ENCODE measurements around the gene RAB36.

RAB36 gene

DNA sequence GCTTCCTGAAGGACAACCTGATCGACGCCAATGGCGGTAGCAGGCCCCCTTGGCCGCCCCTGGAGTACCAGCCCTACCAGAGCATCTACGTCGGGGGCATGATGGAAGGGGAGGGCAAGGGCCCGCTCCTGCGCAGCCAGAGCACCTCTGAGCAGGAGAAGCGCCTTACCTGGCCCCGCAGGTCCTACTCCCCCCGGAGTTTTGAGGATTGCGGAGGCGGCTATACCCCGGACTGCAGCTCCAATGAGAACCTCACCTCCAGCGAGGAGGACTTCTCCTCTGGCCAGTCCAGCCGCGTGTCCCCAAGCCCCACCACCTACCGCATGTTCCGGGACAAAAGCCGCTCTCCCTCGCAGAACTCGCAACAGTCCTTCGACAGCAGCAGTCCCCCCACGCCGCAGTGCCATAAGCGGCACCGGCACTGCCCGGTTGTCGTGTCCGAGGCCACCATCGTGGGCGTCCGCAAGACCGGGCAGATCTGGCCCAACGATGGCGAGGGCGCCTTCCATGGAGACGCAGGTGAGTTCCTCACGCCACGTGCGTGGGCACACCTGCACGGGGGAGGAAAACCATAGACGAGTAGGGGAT is 36.5 kb downstream of the RAB36 start:
- no peak for DNase-seq

DNA sequence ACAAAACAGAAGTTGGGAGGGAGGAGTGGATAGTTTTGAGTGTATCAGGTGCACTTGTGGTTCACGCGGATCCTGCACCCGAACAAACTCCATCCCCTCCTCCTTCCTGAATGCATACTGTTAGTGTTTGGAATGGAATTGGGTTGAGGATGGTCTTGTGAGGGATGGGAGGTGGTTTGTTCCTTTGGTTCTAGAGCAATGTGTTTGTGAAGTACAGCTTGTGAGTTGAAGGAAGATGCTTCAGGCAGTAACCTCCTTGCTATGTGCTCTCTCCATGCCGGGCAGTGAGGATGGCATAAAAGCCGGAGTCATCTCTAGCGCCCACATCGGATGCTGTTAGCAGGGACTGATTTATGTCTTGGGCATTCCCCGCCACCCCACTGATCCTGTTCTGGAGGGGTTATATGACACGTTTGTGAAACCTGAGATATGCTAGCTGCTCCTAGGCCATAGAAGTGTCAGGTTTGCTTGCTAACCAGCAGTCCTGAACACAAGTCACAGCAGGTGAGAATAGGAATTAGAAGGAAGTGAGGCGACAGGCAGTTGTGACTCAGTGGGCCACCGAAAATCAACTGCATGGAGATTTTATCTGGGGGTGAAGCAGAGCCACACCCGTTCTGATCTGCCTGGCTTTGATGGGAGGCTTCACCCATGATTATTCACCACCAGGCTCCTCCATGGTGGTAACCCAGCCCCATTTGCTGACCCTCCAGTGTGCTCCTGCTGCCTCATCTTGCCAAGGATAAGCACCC is 37.2 kb downstream of the RAB36 start:
- ChIA-PET POLR2A (interaction anchor here (0.5 to 4.6 kb wide), 6 partner anchors 9 to 60 kb away, joined by 3 to 30 read pairs (median 5); no protein-coding TSS in a partner anchor), CTCF (interaction anchor here (0.9 to 3.7 kb wide), 13 partner anchors 13 to 93 kb away, joined by 3 to 18 read pairs (median 5); no protein-coding TSS in a partner anchor)
- no peaks in the 10 kb centered on the region for H3K27me3 ChIP-seq (replicated peaks in 2 of 5; ENCODE audit: control insufficient read depth in 4 of 5, insufficient read depth in 5 of 5, low read length in 4 of 5)
- peak overlapping the region; percentile 75 to 100 (median 92) for H3K4me3 ChIP-seq (ENCODE audit: control insufficient read depth in 1 of 7, extremely low read depth in 1 of 7, insufficient read depth in 4 of 7, low read depth in 2 of 7, low read length in 6 of 7)
- WGBS (ENCODE audit: insufficient coverage), result 0% methylated on average over 11 of the region's 12 CpGs
- peaks cover 0 to 40% (median 11%) of the 10 kb centered on the region in 4 experiments for H3K36me3 ChIP-seq (ENCODE audit: control insufficient read depth in 4 of 4, insufficient read depth in 4 of 4, low read length in 3 of 4)
- H3K27ac ChIP-seq (ENCODE audit: insufficient read depth in 1 of 2, low read depth in 1 of 2, low read length in 2 of 2, poor library complexity in 1 of 2, severe bottlenecking in 2 of 2), result peak overlapping the region; percentile 69 to 88
- peak; percentile 76 to 95 (median 95) for DNase-seq
- peaks cover 22 to 82% (median 72%) of the 10 kb centered on the region in 4 experiments for H3K4me1 ChIP-seq (ENCODE audit: control extremely low read depth in 1 of 4, control insufficient read depth in 4 of 4, insufficient read depth in 4 of 4, low read length in 3 of 4)
- H3K9me3 ChIP-seq (ENCODE audit: control extremely low read depth in 1 of 5, control insufficient read depth in 4 of 5, insufficient read depth in 2 of 5, low read depth in 1 of 5, low read length in 4 of 5), result no peaks in the 10 kb centered on the region

More for the DNA sequence above, 36.5 kb downstream of the RAB36 start:
- Histone ChIP-seq H3K4me3 (ENCODE audit: control insufficient read depth in 1 of 7, extremely low read depth in 1 of 7, insufficient read depth in 4 of 7, low read depth in 2 of 7, low read length in 6 of 7) (peak overlapping the region; percentile 75 to 100 (median 92)), H3K4me1 (ENCODE audit: control extremely low read depth in 1 of 4, control insufficient read depth in 4 of 4, insufficient read depth in 4 of 4, low read length in 3 of 4) (peaks cover 22 to 82% (median 68%) of the 10 kb centered on the region in 4 experiments), H3K27me3 (replicated peaks in 2 of 5; ENCODE audit: control insufficient read depth in 4 of 5, insufficient read depth in 5 of 5, low read length in 4 of 5) (no peaks in the 10 kb centered on the region), H3K27ac (ENCODE audit: insufficient read depth in 1 of 2, low read depth in 1 of 2, low read length in 2 of 2, poor library complexity in 1 of 2, severe bottlenecking in 2 of 2) (peak overlapping the region; percentile 69 to 88), H3K36me3 (ENCODE audit: control insufficient read depth in 4 of 4, insufficient read depth in 4 of 4, low read length in 3 of 4) (peaks cover 0 to 39% (median 11%) of the 10 kb centered on the region in 4 experiments), H3K9me3 (ENCODE audit: control extremely low read depth in 1 of 5, control insufficient read depth in 4 of 5, insufficient read depth in 2 of 5, low read depth in 1 of 5, low read length in 4 of 5) (peaks cover 0 to 5% (median 0%) of the 10 kb centered on the region in 5 experiments)
- POLR2A ChIA-PET, result interaction anchor here (1.2 to 4.6 kb wide), 4 partner anchors 8 to 61 kb away, joined by 4 to 30 read pairs (median 11); no protein-coding TSS in a partner anchor
- CTCF ChIA-PET, result interaction anchor here (1.0 to 3.7 kb wide), 8 partner anchors 31 to 100 kb away, joined by 3 to 18 read pairs (median 4); no protein-coding TSS in a partner anchor
- under 1% methylated on average over 35 of the region's 43 CpGs for whole genome bisulfite sequencing (ENCODE audit: insufficient coverage)

DNA sequence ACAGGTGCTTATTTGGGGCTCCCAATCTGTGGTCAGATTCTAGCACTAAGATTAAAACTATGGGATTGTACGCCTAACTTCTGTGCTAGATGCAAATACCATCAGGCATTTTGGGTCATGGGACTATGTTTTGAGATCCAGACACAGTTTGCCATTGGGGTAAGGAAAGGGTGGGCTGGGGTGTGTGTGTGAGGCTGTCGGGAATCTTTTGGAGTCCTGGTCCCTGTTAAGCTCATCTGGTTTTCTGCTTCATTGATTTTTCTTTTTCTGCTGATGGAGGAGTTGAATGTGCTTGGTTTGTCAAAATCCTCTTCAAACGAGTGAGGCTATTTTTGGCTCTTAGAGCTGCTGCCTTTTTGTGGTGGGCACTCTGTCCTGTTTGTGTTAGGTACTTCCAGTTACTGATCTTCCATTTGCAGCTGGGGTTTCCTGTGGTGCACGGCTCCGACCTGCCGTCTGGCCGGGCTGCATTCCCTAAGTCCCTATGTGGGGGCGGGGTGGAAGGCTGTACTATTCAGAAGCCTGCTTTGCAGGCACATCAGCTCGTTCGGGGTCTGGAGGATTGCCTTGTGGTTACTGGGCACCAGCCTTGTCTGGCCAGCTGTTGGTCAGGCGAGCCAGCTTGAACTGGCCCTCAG is 37.9 kb downstream of the RAB36 start:
- Histone ChIP-seq H3K4me1 (ENCODE audit: control extremely low read depth in 1 of 4, control insufficient read depth in 4 of 4, insufficient read depth in 4 of 4, low read length in 3 of 4) (peaks cover 22 to 87% (median 76%) of the 10 kb centered on the region in 4 experiments), H3K4me3 (ENCODE audit: control insufficient read depth in 1 of 7, extremely low read depth in 1 of 7, insufficient read depth in 4 of 7, low read depth in 2 of 7, low read length in 6 of 7) (peak overlapping the region; percentile 75 to 100 (median 92)), H3K9me3 (ENCODE audit: control extremely low read depth in 1 of 5, control insufficient read depth in 4 of 5, insufficient read depth in 2 of 5, low read depth in 1 of 5, low read length in 4 of 5) (no peaks in the 10 kb centered on the region), H3K27me3 (replicated peaks in 2 of 5; ENCODE audit: control insufficient read depth in 4 of 5, insufficient read depth in 5 of 5, low read length in 4 of 5) (no peaks in the 10 kb centered on the region), H3K36me3 (ENCODE audit: control insufficient read depth in 4 of 4, insufficient read depth in 4 of 4, low read length in 3 of 4) (peaks cover 2 to 46% (median 14%) of the 10 kb centered on the region in 4 experiments), H3K27ac (ENCODE audit: insufficient read depth in 1 of 2, low read depth in 1 of 2, low read length in 2 of 2, poor library complexity in 1 of 2, severe bottlenecking in 2 of 2) (peak overlapping the region; percentile 69 to 88)
- ChIA-PET CTCF (interaction anchor here (0.9 to 3.7 kb wide), 16 partner anchors 12 to 92 kb away, joined by 3 to 18 read pairs (median 4); no protein-coding TSS in a partner anchor), POLR2A (interaction anchor here (0.5 to 4.6 kb wide), 9 partner anchors 9 to 86 kb away, joined by 3 to 30 read pairs (median 3); no protein-coding TSS in a partner anchor)
- 1% methylated on average over 11 of the region's 11 CpGs for WGBS (ENCODE audit: insufficient coverage)
- DNase-seq, result peak in 2 of 3 donors; percentile 50 to 61

DNA sequence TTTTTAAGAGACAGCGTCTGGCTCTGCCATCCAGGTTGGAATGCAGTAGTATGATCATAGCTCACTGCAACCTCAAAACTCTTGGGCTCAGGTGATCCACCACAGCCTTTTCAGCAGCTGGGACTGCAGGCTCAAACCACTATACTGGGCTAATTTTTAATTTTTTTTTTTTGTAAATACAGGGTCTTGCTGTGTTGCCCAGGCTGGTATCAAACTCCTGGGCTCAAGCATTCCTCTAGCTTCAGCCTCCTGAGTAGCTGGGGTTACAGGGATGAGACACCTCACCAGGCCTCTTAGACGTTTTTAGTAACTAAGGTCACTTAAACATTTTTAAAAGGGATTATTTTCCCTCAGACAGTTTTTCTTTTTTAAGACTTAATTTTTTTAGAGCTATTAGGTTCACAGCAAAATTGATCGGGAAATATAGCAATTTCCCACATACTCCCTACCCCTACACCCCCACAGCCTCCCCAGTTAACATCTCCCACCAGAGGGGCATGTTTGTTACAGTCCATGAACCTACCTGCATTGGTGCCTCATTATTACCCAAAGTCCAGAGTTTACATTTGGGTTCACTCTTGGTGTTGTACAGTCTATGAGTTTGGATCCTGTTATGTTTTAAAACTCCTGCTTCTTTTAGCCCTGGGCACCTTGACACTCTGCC is 39.0 kb downstream of the RAB36 start:
- Histone ChIP-seq H3K36me3 (ENCODE audit: control insufficient read depth in 4 of 4, insufficient read depth in 4 of 4, low read length in 3 of 4) (peaks cover 4 to 54% (median 18%) of the 10 kb centered on the region in 4 experiments), H3K4me1 (ENCODE audit: control extremely low read depth in 1 of 4, control insufficient read depth in 4 of 4, insufficient read depth in 4 of 4, low read length in 3 of 4) (peaks cover 22 to 82% (median 71%) of the 10 kb centered on the region in 4 experiments), H3K9me3 (ENCODE audit: control extremely low read depth in 1 of 5, control insufficient read depth in 4 of 5, insufficient read depth in 2 of 5, low read depth in 1 of 5, low read length in 4 of 5) (no peaks in the 10 kb centered on the region), H3K4me3 (ENCODE audit: control insufficient read depth in 1 of 7, extremely low read depth in 1 of 7, insufficient read depth in 4 of 7, low read depth in 2 of 7, low read length in 6 of 7) (peak overlapping the region in 6 of 7 experiments; percentile 88 to 100 (median 93)), H3K27me3 (replicated peaks in 2 of 5; ENCODE audit: control insufficient read depth in 4 of 5, insufficient read depth in 5 of 5, low read length in 4 of 5) (no peaks in the 10 kb centered on the region), H3K27ac (ENCODE audit: insufficient read depth in 1 of 2, low read depth in 1 of 2, low read length in 2 of 2, poor library complexity in 1 of 2, severe bottlenecking in 2 of 2) (peak overlapping the region; percentile 69 to 88)
- no peak for DNase-seq
- POLR2A ChIA-PET, result interaction anchor here (0.6 to 4.6 kb wide), 8 partner anchors 16 to 85 kb away, joined by 3 to 30 read pairs (median 4); no protein-coding TSS in a partner anchor
- WGBS (ENCODE audit: insufficient coverage), result 33% methylated on average over 1 of the region's 3 CpGs
- CTCF ChIA-PET, result interaction anchor here (0.9 to 3.7 kb wide), 12 partner anchors 11 to 81 kb away, joined by 3 to 18 read pairs (median 6); no protein-coding TSS in a partner anchor

DNA sequence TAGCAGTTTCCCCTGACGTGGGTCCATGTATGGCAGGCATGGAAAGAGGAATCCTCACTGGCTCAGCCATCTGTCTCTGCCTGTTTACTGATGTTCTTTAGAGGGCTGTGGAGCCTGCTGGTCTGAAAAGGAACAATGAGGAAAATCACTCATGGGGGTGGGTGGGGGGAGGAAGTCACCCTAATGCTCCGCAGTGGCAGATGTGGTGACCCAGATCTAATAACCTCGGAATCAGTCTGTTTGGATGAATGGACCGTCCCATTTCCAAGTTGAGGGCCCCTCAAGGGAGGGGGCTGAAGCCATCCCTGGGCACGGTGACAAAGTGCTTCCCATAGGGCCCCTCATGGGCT is 39.5 kb downstream of the RAB36 start:
- Histone ChIP-seq H3K4me1 (ENCODE audit: control extremely low read depth in 1 of 4, control insufficient read depth in 4 of 4, insufficient read depth in 4 of 4, low read length in 3 of 4) (peaks cover 22 to 79% (median 67%) of the 10 kb centered on the region in 4 experiments), H3K4me3 (ENCODE audit: control insufficient read depth in 1 of 7, extremely low read depth in 1 of 7, insufficient read depth in 4 of 7, low read depth in 2 of 7, low read length in 6 of 7) (peak overlapping the region in 6 of 7 experiments; percentile 88 to 100 (median 93)), H3K36me3 (ENCODE audit: control insufficient read depth in 4 of 4, insufficient read depth in 4 of 4, low read length in 3 of 4) (peaks cover 4 to 58% (median 20%) of the 10 kb centered on the region in 4 experiments), H3K27me3 (replicated peaks in 2 of 5; ENCODE audit: control insufficient read depth in 4 of 5, insufficient read depth in 5 of 5, low read length in 4 of 5) (no peaks in the 10 kb centered on the region), H3K9me3 (ENCODE audit: control extremely low read depth in 1 of 5, control insufficient read depth in 4 of 5, insufficient read depth in 2 of 5, low read depth in 1 of 5, low read length in 4 of 5) (no peaks in the 10 kb centered on the region), H3K27ac (ENCODE audit: insufficient read depth in 1 of 2, low read depth in 1 of 2, low read length in 2 of 2, poor library complexity in 1 of 2, severe bottlenecking in 2 of 2) (peak overlapping the region; percentile 69 to 88)
- ChIA-PET POLR2A (no interaction called here), CTCF (interaction anchor here (1.2 to 2.4 kb wide), 5 partner anchors 14 to 81 kb away, joined by 4 to 18 read pairs (median 5); no protein-coding TSS in a partner anchor)
- 13% methylated on average over 3 of the region's 5 CpGs for WGBS (ENCODE audit: insufficient coverage)
- no peak for DNase-seq

DNA sequence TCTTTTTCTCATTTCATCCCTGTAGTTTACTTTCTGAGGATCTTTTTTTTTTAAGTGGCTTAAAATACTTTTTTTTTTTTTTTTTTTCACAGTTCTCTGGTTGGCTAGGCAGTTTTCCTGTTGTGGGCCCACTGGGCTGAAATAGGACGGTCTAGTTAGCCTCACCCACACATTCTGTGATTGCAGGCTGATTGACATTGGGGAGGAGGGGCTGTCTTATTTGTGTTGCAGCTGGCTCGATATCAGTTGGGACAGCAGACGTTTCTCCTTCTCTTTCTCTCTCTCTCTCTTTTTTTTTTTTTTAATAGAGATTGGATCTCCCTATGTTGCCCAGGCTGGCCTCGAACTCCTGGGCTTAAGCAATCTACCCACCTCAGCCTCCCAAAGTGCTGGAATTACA is 41.9 kb downstream of the RAB36 start:
- H3K4me1 ChIP-seq (ENCODE audit: control extremely low read depth in 1 of 4, control insufficient read depth in 4 of 4, insufficient read depth in 4 of 4, low read length in 3 of 4), result peaks cover 21 to 89% (median 69%) of the 10 kb centered on the region in 4 experiments
- H3K27me3 ChIP-seq (replicated peaks in 2 of 5; ENCODE audit: control insufficient read depth in 4 of 5, insufficient read depth in 5 of 5, low read length in 4 of 5), result no peaks in the 10 kb centered on the region
- POLR2A ChIA-PET, result interaction anchor here (0.7 to 1.1 kb wide), 2 partner anchors 31 to 62 kb away, joined by 3 to 4 read pairs; no protein-coding TSS in a partner anchor
- 40% methylated on average over 1 of the region's 4 CpGs for WGBS (ENCODE audit: insufficient coverage)
- DNase-seq, result peak in 2 of 3 donors; percentile 62 to 68
- H3K36me3 ChIP-seq (ENCODE audit: control insufficient read depth in 4 of 4, insufficient read depth in 4 of 4, low read length in 3 of 4), result peaks cover 0 to 69% (median 24%) of the 10 kb centered on the region in 4 experiments
- CTCF ChIA-PET, result interaction anchor here (0.9 to 2.0 kb wide), 3 partner anchors 9 to 103 kb away, joined by 4 to 10 read pairs (median 7); no protein-coding TSS in a partner anchor
- no peak overlapping the region for H3K4me3 ChIP-seq (ENCODE audit: control insufficient read depth in 1 of 7, extremely low read depth in 1 of 7, insufficient read depth in 4 of 7, low read depth in 2 of 7, low read length in 6 of 7)
- peak overlapping the region; percentile 29 to 57 for H3K27ac ChIP-seq (ENCODE audit: insufficient read depth in 1 of 2, low read depth in 1 of 2, low read length in 2 of 2, poor library complexity in 1 of 2, severe bottlenecking in 2 of 2)
- H3K9me3 ChIP-seq (ENCODE audit: control extremely low read depth in 1 of 5, control insufficient read depth in 4 of 5, insufficient read depth in 2 of 5, low read depth in 1 of 5, low read length in 4 of 5), result no peaks in the 10 kb centered on the region
